GM19023 (cell line): ENCODE data around the gene ENTHD1.
"Not testable (repeated sequence)": the region's sequence is repeated elsewhere in the genome, so short reads cannot be mapped to it uniquely, and the experiment has no call there.

ENCODE experiments used
- ATAC-seq: cut with Tn5 transposase; IDR thresholded peaks from one replicate; pipeline ENCODE4 v1.9.1; 2021; ENCODE audit warnings: mild to moderate bottlenecking, moderate library complexity; ENCODE audit not compliant: unreplicated experiment

ENTHD1 gene

DNA sequence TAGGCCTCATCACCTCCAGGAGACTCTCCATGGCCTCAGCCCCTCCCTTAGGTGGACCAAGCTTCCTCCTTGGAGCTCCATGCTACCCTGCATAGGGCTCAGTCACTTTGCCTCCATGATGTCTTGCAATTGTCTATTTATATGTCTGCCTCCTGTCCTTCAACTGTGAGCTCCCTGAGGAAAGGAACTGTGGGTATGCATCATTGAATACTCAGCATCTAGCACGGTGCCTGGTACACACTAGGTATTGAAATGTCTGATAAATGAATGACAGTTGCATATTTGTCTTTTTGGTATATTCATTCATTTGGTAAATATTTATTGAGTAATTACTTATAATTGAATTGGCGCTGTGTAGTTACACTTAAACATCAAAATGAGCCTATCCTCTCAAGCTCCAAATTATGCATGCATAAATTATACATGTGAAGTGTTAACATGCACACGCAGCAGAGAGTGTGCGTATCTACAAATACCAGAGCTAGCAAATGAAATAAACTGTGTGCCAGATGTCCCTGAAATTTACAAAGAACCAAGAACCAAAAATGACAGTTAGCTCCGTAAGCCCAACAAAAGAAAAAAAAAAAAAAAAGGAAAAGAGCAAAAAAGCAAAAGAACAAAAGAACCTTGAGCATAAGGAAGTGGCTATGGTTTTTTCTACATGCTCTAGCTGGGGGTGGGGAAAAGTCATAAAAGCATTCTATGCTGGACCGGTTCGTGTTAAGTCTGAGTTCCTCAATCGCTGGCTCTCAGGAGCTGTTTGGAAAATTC is 32.5 kb upstream of the ENTHD1 start:
- no peak for ATAC-seq

DNA sequence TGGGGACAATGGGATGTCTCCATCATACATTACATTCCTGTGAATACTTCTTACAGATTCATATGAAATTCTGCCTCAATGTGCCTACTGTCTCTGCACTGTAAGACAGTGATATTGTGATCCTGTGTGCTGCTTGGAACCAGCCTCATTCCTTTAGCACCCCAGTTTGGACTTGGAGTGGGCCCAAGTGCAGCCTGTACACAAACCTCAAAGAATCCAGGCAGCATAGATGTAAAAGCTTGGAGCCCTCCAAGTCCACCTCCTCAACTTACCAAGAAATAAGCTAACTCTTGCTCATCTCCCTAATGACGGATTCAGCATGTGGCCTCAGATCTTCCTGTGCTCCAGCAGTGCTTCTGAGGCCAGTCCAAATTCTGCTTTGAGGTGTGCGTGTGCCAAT is 31.7 kb upstream of the ENTHD1 start:
- no peak for ATAC-seq

DNA sequence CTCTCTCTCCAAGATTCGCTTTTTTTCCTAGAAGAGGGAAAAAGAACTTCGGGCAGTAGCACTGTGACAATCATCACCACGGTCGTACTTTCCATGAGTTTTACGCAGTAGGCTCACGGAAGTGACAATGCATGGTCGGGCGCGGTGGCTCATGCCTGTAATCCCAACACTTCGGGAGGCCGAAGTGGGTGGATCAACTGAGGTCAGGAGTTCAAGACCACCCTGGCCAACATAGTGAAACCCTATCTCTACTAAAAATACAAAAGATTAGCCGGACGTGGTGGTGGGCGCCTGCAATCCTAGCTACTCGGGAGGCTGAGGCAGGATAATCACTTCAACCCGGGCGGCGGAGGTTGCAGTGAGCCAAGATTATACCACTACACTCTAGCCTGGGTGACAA is 30.7 kb upstream of the ENTHD1 start:
- ATAC-seq = no peak

DNA sequence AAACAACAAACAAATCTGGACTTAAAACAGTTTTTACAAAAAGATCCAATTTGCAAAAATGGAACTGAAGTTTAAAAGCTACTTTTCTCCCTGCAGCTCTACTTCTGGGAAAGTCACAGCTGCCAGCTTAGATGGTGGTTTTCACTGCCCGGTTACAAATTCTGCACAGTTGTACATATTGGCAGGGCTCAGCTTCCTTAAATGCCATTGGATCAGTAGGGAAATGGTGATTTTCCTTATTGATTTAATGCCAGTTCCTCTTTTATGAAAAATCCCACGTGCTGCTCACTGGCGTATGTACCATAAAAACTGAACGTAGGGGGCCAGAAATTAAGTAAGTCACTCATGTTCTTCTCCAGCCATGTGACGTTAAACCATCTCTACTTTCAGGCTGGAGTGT is 30.1 kb upstream of the ENTHD1 start:
- ATAC-seq = no peak

DNA sequence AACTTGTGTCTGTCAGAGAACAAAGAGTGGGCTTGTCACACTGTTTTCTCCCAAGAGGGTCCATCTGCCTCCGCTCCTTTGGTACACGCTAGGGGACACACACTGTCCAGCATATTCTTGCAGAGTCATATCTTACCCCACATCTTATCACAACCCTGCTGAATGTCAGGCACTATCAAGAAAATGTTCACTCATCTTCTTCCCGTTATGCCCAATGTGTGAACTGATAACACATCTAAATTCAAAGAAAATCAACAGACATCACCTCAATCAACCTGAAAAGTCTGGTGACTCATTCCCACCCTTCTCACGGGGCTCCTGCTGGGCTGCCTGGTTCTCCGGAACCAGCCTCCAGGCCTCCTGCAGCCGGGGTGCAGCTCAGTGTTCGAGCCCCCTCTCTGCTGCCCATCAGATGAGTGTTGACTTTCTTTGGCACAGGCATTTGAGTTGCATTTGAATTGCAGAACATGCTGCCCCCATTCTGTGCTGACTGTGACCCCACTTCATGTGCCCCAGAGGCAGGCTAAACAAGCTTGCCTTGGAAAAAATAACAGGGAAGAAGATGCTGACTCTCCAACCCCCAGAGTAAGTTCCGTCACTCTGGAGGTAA is 26.7 kb upstream of the ENTHD1 start:
- ATAC-seq = no peak

DNA sequence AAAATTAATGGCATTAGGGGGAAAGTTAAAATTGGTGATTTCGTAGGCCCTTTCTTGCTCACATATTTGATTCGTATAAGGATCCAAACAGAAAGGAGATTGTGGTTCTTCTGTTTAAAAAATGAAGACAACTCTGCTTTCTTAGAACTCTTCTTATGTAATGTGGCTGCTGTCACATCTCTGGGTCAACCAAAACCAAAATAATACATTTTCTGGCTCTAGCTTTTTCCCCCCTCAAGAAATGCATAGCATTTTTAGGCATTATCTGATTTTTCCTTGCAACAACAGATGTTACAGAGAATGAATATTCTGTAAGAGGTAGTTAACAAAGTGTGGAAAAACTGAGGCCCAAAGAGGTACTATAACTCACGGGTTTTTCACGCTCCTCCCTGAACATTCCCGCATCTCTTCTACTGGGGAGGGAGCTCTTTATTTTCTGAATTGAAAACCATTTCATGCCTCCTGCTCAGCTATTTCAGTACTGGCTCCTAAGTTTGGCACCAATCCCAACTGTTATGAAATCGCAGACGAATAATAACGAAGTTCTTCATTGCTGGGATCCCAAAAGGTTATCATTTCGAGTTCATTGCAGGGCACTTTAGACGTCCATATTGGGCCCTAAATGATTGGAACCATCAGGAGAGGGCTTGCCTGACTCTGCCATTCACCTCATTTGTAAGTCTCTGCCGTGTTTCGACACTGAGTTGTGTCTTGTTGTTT is 24.4 kb upstream of the ENTHD1 start:
- no peak for ATAC-seq

DNA sequence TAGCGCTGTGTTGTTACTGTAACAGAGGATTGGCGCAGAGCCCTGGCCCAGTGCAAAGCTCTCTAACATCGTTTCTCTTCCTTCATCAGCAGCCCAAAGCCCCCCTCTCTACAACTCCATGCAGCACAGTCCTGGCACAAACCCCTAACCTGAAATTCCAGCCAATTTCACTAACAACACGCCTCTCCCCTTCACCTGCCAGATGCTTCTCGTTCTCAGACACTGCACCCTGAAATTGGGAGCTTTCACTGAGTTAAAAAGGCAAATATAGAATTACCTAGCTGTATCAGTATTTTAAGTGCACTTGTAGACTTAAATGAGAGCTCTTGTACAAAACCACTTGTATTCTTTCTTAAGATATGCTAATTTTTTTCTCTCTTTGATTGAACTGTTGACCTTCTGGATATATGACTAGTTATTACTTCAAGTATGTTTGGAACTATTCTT is 23.7 kb upstream of the ENTHD1 start:
- ATAC-seq = no peak

DNA sequence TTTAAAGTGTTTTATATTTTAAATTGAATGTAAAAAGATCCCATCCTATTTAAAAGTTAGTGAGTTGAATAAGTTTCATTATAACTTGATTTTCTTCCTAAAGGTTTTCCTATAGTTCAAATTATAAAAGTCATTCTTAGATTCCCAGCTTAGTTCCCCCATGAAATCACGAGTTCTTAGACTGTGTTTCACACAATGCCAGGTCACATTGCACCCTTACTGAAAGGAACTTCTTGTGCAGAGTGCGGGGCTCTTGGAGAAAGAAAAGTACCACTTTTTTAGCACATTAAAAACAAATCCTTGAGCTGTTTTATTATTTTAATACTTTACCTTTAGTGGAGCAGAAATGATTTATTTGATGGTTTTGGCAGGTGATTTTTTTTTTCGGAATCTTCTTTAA is 22.9 kb upstream of the ENTHD1 start:
- no peak for ATAC-seq

DNA sequence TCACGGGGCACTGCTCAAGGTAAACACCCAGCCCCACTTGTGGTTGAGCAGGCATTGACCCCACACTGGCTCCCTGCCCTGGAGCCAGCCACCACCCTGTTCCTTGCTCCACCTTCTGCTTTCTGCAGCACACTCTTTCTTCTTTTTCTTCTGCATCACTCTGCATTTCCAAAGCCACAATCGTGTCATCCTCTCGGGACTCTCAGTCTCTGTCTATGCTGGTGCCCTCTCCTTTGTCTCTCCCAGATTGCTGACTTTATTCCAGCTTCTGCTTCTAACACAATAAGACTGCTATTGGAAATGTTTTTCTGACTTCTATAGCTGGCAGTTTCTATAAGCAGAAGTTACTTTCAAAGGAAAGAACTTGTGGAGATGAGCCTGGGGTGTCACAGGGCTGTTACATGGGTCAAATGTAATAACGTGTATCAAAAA is 21.8 kb upstream of the ENTHD1 start:
- ATAC-seq = no peak

DNA sequence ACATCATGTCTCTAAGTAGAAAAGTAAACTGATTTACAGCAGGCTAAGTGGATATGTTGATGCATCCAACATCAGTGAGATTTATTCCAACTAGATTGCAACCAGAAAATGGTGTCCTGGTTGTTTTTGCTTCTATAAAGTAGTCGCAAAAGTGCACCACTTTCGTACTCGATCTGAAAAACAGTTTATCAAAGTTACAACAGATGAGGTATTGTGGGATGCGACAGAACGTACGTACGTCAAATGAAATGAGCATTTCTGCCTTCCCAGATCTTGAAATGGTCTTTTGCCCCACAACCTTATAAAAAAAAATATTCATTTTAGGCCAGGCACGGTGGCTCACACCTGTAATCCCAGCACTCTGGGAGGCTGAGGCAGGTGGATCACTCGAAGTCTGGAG is 21.0 kb upstream of the ENTHD1 start:
- ATAC-seq = no peak

DNA sequence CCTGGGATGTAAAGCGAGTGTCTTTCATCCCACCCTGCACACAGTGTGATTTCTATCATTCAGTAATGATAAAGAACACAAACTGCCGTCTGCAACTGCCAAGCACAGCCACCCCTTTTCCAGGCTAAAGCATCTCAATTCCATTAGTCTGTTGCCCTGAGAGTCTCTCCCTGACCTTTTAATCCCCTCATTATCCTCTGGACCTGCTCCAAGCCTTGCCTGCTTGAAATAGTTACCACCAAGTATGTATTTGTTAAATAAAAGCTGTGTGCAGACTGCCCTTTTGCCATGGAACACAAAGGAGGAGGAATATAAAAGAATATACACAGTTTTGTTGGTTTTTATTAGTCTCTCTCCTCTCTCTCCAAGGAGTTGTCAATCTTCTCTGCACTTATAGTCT is 20.3 kb upstream of the ENTHD1 start:
- no peak for ATAC-seq

DNA sequence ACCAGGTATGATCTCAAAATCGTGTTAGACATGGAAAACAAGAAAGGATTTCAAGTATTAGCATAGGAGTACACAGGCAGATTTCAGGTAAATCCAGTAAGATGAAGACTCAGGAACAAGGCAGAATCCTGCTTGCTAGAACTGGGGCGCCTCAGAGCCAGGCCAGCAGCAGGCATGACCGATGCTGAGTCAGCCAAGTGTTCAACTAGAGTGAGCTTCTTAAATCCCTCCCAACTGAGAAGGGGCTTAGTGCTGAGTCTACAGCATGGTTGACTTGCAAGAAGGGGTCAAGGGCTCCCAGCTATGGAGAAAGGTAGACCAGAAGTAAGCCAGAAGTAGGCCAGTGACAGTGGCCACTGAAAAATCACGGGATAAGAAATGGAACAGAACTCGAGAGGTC is 19.8 kb upstream of the ENTHD1 start:
- ATAC-seq = no peak

DNA sequence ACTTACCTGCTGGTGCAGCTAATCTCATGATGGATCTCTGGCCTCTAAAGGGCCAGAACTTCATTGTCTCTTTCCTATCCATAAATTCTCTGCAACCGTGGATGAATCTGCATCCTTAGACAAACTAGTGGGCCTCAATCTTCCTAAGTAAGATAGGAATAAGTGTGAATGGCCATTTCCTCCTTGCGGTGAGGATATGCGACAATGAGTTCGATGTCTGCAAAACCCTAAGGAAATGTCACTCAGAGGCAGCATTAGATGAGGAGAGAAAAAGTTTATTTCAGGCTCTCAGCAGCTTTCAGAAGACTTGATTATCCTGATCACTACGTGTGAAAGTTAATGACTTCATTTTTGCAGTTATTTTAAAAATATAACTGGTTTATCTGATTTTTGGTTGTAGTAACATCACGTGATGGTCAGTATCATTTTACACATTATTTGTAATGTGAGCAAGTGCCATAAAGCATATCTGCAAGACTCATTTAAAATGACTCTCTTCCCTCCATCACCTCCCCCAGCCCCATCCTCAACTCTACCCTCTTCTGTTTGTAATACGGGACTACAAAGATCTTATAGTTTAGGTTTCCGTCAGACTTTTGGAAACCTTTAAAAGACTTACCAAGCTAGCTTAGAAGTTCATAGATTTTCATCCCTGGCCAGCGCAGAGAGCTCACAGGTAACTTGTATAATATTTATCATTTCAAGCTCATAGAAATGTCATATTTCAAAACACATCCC is 17.5 kb upstream of the ENTHD1 start:
- ATAC-seq = no peak

DNA sequence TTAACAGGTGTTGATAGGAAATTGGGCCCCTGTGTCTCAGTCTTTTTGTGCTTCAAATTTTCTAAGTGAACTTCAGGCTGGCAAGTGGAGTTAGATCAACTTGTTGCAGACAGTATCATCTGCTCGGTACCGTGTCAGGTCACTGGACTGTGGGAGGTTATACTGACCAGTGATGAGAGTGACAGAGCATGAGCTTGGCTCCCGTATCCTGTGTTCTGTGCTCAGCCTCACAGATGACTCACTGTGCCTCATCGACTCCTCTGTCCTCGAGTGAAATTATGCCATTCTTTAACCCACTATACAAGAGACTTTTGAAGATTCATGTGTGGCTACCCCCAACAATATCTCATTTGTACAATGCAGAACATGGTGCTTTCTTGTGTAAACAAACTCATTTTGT is 15.2 kb upstream of the ENTHD1 start:
- no peak for ATAC-seq

DNA sequence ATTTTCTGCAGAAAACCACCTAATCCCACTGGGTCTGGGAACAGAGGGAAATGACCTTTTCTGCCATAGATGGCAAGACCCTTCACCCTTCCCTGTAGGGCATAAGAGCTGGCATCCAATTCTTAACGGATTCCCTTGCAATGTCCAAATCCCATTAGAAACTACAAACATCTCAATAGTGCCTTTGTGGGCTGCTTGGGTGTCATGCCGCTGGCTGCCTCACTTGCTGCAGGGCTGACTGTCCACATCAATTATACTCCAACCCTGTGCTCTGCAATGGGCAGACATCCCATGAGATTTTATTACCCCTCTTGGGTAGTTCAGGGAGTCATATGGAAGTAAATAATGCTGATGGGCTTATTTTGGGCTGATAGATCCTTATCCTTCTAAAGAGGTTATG is 14.6 kb upstream of the ENTHD1 start:
- ATAC-seq = no peak

DNA sequence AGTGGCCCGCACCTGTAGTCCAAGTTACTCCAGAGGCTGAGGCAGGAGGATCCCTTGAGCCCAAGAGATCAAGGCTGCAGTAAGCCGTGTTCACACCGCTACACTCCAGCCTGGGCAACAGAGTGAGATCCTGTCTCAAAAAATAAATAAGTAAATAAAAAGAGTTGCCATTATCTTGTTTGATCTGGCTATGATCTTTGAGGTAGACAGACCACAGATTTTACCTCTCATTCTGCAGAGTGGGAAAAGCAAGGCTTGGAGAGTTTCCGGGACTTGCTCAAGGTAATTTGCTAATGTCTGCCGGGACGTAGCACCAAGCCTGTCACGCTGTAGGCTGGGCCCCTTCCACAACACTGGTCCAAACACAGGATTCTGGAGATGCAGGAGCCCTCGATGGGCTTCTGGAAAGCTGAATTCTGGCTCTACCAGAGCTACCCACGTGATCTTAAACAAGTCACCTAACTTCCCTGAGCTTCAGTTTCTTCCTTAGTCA is 14.1 kb upstream of the ENTHD1 start:
- no peak for ATAC-seq

DNA sequence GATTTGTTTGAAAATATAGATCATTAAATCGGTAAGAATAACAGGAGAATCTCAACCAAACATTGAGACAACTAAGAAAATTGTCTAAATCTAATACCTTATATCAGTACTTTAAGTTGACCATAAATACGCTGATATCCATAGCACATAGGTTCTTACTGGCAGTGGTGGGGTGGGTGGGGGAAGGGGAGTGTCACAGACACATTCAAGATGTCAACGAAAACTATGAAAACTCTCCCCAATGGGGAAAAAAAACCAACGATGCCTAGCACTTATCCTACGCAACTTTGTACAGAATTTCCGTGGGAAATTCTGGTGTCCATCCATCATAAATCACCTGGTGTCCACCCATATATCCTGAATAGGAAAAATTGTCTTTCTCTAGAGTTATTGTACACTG is 13.5 kb upstream of the ENTHD1 start:
- no peak for ATAC-seq

DNA sequence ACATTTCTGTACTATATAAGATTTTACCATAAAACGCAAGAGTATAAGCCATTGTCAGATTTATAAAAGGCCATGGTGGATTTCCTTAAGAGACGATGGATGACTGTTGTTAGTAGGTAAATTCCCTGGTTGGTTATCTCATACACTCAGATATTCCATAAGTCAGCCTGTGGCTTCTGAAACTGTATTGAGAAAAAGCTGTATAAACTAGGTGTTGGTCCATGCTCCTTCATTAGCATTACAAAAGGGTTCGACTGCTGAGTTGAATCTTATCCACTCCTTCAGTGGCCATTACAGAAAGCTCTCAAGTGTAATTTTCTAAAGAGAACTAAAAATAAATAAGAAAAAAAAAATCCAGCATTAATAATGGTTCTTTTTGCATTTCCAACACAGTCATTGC is 12.6 kb upstream of the ENTHD1 start:
- no peak for ATAC-seq

DNA sequence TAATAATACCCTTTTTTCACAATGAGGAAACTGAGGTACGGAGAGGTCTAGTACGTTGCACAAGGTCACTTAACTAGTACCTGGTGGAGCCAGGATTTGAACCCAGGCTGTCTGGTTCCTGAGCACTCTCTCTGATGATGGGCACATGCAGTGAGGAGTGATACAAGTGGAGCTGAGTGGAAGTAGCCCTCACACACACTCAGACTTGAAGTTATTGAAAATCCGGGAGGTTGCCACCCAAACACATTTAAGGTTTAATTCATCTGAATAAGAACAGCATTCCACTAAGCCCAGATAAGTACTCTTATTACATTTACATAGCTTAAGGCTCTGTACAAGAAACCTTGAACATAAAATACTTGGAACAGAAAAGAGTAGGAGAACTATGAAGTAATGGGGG is 12.1 kb upstream of the ENTHD1 start:
- ATAC-seq = no peak

DNA sequence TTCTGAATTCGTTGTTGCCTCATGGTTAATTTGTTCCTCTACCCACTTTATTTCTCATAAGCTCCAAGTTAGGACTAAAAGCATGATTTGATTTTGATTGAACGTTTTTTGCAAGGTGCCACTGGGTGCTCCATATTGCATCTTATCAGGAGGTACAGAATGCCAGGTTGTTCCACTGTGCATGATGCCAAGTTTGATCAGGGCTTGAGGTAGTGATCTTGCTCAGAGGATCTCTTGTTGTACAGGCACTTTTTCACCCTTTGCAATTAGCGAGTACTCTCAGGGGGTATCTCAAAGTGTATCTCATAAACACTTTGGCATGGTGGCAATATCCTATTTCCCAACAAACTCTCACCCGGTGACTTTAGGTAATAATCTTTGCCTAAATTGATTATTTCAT is 11.3 kb upstream of the ENTHD1 start:
- no peak for ATAC-seq

DNA sequence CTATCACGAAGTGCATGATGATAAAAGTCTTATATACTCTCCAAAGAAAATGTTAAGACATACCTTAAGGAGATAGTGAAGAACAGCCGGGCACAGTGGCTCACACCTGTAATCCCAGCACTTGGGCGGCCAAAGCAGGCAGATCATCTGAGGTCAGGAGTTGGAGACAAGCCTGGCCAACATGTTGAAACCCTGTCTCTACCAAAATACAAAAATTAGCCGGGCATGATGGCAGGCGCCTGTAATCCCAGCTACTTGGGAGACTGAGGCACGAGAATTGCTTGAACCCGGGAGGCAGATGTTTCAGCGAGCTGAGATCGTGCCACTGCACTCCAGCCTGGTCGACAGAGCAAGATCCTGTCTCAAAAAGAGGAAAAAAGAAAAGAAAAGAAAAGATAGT is 10.5 kb upstream of the ENTHD1 start:
- not testable (repeated sequence) for ATAC-seq
